Heart left ventricle (tissue), 13 donors: ENCODE data around the gene CSTPP1.

Source experiments
- POLR2A ChIP-seq, 2 donors: fragments of 450-650 bp; IDR thresholded peaks; one replicate each; pipeline ENCODE4 v1.6.1; 2017; ENCODE audit warnings: antibody characterized with exemption in 2 of 2, mild to moderate bottlenecking in 2 of 2, moderate library complexity in 2 of 2
- TF ChIP-seq, protein P1 (sequence below), 12 donors: fragments of 200-600 bp; sonication (generic) in 4 of 12; IDR thresholded peaks; one replicate each; pipeline versions ENCODE4 v1.5.0 to v1.8.0; 2018 to 2022; ENCODE audit warnings: antibody characterized with exemption in 12 of 12, mild to moderate bottlenecking in 5 of 12
- donor health status: ischemic (EF 13 %, LVEDD 7.1; RV severe dilation, severe dysfunction).
- donor health status: DM: no; HTN: yes; CAD: no.
- donor health status: DM: no; HTN: no; CAD: no.
- donor health status: ischemic (EF 25% LVEDD 6.9; RV normal size, moderate dysfunction).
- donor health status: ischemic (EF 25% LVEDD 5.7; RV mildly dilated, moderate dysfunction).
- donor health status: ischemic (EF 35%, LVEDD 5.7; RV mildly dilated, moderate dysfunction).
- donor health status: nonischemic (EF 11% LVEDD 7.7; RV severe dilation, severe dysfunction).
- donor health status: DM: yes; HTN: yes; CAD: no.
- donor health status: PGD.
- donor health status: ischemic (EF 29% LVEDD 5.4; RV normal size, mild dysfunction).
- donor health status: nonischemic (EF 23%, LVEDD 6.1; RV moderate dilation, normal function).

DNA sequence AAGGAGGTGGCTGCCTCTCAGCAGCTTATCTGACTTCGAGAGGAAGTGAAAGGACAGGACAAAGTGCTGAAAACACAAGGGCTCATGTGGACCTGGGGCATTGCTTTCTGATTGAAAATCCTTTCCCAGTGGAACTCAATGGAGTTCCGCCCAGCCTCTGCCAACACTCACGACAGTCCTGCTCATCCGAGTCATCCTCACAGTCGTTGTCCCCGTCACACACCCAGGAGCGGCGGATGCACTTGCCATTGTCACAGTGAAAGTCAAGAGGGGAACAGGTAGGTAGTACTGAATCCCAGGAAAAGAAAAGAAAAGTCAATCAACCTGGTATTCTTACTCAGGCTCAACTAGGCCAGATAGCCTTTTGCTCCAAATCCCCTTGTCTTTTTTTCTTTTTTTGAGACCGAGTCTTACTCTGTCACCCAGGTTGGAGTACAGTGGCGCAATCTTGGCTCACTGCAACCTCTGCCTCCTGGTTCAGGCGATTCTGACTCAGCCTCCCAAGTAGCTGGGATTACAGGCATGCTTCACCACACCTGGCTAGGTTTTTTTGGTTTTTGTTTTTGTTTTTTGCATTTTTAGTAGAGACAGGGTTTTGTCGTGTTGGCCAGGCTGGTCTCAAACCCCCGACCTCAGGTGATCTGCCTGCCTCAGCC, 36.3 kb upstream of the CSTPP1 start:
- no peak for TF ChIP-seq POLR2A (IDR thresholded peaks at IDR 0.05)
- TF ChIP-seq, protein P1, sequence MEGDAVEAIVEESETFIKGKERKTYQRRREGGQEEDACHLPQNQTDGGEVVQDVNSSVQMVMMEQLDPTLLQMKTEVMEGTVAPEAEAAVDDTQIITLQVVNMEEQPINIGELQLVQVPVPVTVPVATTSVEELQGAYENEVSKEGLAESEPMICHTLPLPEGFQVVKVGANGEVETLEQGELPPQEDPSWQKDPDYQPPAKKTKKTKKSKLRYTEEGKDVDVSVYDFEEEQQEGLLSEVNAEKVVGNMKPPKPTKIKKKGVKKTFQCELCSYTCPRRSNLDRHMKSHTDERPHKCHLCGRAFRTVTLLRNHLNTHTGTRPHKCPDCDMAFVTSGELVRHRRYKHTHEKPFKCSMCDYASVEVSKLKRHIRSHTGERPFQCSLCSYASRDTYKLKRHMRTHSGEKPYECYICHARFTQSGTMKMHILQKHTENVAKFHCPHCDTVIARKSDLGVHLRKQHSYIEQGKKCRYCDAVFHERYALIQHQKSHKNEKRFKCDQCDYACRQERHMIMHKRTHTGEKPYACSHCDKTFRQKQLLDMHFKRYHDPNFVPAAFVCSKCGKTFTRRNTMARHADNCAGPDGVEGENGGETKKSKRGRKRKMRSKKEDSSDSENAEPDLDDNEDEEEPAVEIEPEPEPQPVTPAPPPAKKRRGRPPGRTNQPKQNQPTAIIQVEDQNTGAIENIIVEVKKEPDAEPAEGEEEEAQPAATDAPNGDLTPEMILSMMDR (IDR thresholded peaks at IDR 0.05), result no peak
